ENCODE results near the gene ODF2. TPM values are rescaled to one million over a fixed set of nuclear protein-coding genes. Genes with fewer than 3 reads are reported as not detected.
"Not testable (repeated sequence)": the region's sequence is repeated elsewhere in the genome, so short reads cannot be mapped to it uniquely, and the experiment has no call there.

Gene ODF2
- 10 to 100 TPM; 11.2 to 29.9 (median 18.4) TPM for polyA plus RNA-seq (ENCODE audit: low read depth in 6 of 6)

DNA sequence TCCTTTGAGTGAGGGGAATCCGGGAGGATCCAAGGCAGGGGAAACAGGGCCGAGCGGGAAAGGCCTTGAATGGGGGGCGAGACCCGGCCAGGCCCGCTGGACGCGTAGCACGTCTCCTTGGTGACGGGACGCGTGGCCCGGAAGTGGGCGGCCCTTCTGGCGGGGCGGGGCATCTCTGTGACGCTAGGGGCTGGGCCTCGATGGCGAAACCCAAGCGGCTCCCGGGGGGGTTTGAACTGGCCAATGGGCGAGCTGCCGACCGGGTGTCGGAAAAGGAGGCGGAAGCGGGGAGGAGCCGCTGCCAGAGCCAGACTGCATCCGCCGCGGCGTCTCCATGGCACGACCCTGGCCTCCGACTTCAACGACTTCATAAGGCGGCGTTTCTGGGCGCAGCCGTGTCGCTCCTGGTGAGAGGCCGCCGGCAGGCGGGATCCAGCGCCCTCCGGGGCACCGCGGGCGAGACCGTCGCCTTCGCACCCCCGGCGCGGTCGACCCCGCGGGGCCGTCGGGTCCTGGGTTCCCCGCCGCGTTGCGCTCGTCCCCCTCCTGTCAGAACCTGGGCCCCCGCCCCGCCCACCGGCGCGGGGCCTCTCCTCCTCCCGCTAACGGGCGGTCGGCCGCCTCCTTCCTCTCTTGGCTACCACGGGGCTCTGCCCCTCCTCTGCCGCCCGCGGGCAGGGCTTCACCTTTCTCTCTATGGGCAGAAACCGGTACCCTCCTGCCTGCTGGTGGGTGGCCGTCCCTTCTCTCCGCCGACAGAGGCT lies at the start of gene ODF2:
TSS of gene ODF2 (plus strand) at position 158 of the 764 bp plus-strand sequence. CDS start at position 244, 86 bp downstream.
- Mint-ChIP-seq H3K9me3 (no peaks in the 10 kb centered on the region), H3K27me3 (peaks cover 0 to 5% (median 0%) of the 10 kb centered on the region in 3 donors), H3K36me3 (peaks cover 0 to 9% of the 10 kb centered on the region in 2 donors), H3K4me1 (peaks cover 12 to 20% (median 16%) of the 10 kb centered on the region in 3 donors), H3K4me3 (peak within 1 kb of the TSS; percentile 90 to 98 (median 94)), H3K27ac (peak within 1 kb of the TSS; percentile 91 to 97 (median 94))
- DNase-seq, result peak; percentile 98
- peak; percentile 85 to 87 for ATAC-seq (ENCODE audit: low read depth in 2 of 2)

GRCh38 chr9:128406848-128407391 lies 48.9 kb upstream of the ODF2 start:
- DNase-seq (no peak), ATAC-seq (ENCODE audit: low read depth in 2 of 2) (no peak)
- no peak overlapping the region for H3K4me3 Mint-ChIP-seq
- H3K4me1 Mint-ChIP-seq, result peaks cover 0 to 3% (median 0%) of the 10 kb centered on the region in 3 donors
- no peaks in the 10 kb centered on the region for H3K9me3 Mint-ChIP-seq
- no peaks in the 10 kb centered on the region for H3K36me3 Mint-ChIP-seq
- H3K27ac Mint-ChIP-seq, result no peak overlapping the region
- peaks cover 24 to 56% (median 45%) of the 10 kb centered on the region in 3 donors for H3K27me3 Mint-ChIP-seq

- no peak for DNase-seq
- no peak overlapping the region for H3K4me3 Mint-ChIP-seq
- ATAC-seq (ENCODE audit: low read depth in 2 of 2), result no peak
- no peaks in the 10 kb centered on the region for H3K4me1 Mint-ChIP-seq
- no peaks in the 10 kb centered on the region for H3K36me3 Mint-ChIP-seq
- no peak overlapping the region for H3K27ac Mint-ChIP-seq
- H3K9me3 Mint-ChIP-seq, result peaks cover 0 to 2% (median 0%) of the 10 kb centered on the region in 7 donors
- peaks cover 28 to 60% (median 43%) of the 10 kb centered on the region in 3 donors for H3K27me3 Mint-ChIP-seq
Observed at GRCh38 chr9:128408963-128409431, 46.8 kb upstream of the ODF2 start.

DNA sequence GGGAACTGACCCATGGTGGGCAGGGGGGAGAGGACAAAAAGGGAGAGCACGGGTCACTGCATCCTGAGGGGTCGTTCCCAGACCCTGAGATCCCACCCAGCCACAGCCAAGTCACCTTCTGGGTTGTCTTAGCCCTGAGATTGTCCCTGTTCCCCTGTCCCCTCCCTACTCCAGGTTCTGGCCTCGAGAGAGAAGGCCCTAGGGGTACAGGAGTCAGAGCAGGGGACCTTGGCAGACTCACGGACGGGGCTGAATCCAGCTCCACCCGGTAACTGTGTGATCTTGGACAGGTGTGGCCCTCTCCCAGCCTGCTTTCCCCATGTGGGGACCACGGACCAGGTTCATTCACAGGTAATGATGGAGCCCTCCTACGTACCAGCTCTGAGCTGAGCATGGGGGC lies 46.4 kb upstream of the ODF2 start:
- Mint-ChIP-seq H3K27me3 (peaks cover 32 to 65% (median 48%) of the 10 kb centered on the region in 3 donors), H3K4me3 (no peak overlapping the region)
- ATAC-seq (ENCODE audit: low read depth in 2 of 2), result no peak

GRCh38 chr9:128409978-128410377 lies 45.8 kb upstream of the ODF2 start:
- no peaks in the 10 kb centered on the region for H3K36me3 Mint-ChIP-seq
- ATAC-seq (ENCODE audit: low read depth in 2 of 2), result no peak
- no peak overlapping the region for H3K4me3 Mint-ChIP-seq
- H3K9me3 Mint-ChIP-seq, result peaks cover 0 to 3% (median 0%) of the 10 kb centered on the region in 7 donors
- no peak for DNase-seq
- peaks cover 38 to 68% (median 52%) of the 10 kb centered on the region in 3 donors for H3K27me3 Mint-ChIP-seq
- H3K4me1 Mint-ChIP-seq, result no peaks in the 10 kb centered on the region
- H3K27ac Mint-ChIP-seq, result no peak overlapping the region

More for the DNA sequence above, 46.4 kb upstream of the ODF2 start:
- no peak for DNase-seq
- H3K9me3 Mint-ChIP-seq, result peaks cover 0 to 2% (median 0%) of the 10 kb centered on the region in 7 donors
- no peaks in the 10 kb centered on the region for H3K4me1 Mint-ChIP-seq
- H3K27ac Mint-ChIP-seq, result no peak overlapping the region
- H3K36me3 Mint-ChIP-seq, result no peaks in the 10 kb centered on the region

GRCh38 chr9:128411364-128412119 lies 44.3 kb upstream of the ODF2 start:
- Mint-ChIP-seq H3K9me3 (peaks cover 0 to 3% (median 0%) of the 10 kb centered on the region in 7 donors), H3K4me1 (peaks cover 0 to 2% (median 0%) of the 10 kb centered on the region in 3 donors), H3K36me3 (no peaks in the 10 kb centered on the region), H3K27me3 (peaks cover 45 to 73% (median 57%) of the 10 kb centered on the region in 3 donors), H3K4me3 (no peak overlapping the region), H3K27ac (no peak overlapping the region)
- ATAC-seq (ENCODE audit: low read depth in 2 of 2) (no peak), DNase-seq (no peak)

DNA sequence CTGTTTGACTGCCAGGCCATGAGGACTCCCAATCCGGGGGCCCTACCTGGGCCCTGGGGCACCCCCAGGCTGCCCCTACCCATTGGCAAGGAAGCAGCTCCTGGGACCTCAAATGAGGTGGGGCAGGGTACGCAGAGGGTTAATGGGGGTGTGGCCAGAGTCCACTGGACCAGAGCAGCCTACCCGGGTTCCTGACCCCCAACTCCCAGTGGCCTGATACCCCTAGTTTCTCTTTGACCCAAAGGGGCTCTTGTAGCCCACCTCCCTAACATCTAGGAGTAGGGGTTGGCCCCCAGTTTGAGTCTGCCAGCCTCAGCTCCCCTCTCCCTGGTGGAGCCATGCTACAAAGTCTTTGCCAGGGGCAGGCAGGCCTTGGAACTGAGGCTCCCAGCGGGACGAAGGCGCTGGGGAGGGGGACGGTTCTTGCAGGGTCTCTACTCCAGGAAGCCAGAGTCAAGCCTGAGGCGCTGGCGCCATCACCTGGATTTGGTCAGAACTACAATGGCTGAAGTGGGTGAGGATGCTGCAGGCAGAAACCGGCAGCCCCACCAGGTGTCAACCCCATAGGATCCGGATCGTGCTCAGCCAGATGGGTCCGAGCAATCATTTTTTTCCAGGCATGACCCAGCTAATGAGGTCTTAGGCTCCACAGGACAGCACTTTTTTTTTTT lies 43.6 kb upstream of the ODF2 start:
- ATAC-seq (ENCODE audit: low read depth in 2 of 2) (peak; percentile 37 to 61), DNase-seq (peak; percentile 13)
- H3K27ac Mint-ChIP-seq, result no peak overlapping the region
- H3K27me3 Mint-ChIP-seq, result peaks cover 42 to 74% (median 55%) of the 10 kb centered on the region in 3 donors
- peaks cover 0 to 3% (median 0%) of the 10 kb centered on the region in 7 donors for H3K9me3 Mint-ChIP-seq
- no peaks in the 10 kb centered on the region for H3K36me3 Mint-ChIP-seq
- H3K4me1 Mint-ChIP-seq, result peaks cover 0 to 2% (median 0%) of the 10 kb centered on the region in 3 donors
- H3K4me3 Mint-ChIP-seq, result no peak overlapping the region

DNA sequence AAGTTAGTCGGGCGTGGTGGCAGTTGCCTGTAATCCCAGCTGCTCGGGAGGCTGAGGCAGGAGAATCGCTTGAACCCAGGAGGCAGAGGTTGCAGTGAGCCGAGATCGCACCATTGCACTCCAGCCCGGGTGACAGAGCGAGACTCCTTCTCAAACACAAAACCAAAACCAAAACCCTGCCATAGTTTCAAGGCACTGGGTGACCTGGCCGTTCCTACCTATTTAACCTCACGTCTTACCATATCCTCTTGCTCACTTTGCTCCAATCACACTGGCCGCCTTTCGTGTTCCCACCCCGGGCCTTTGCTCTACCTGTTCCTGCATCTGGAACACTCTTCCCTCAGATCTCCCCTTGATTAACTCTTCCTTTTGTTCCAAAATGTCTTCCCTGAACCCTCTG lies 42.1 kb upstream of the ODF2 start:
- not testable (repeated sequence) for H3K4me3 Mint-ChIP-seq; DNase-seq; ATAC-seq (ENCODE audit: low read depth in 2 of 2); H3K4me1 Mint-ChIP-seq; H3K36me3 Mint-ChIP-seq; H3K27ac Mint-ChIP-seq; H3K9me3 Mint-ChIP-seq
- H3K27me3 Mint-ChIP-seq, result peaks cover 40 to 78% (median 49%) of the 10 kb centered on the region in 3 donors

GRCh38 chr9:128414461-128414860 lies 41.3 kb upstream of the ODF2 start:
- DNase-seq (no peak), ATAC-seq (ENCODE audit: low read depth in 2 of 2) (no peak)
- peaks cover 44 to 82% (median 47%) of the 10 kb centered on the region in 3 donors for H3K27me3 Mint-ChIP-seq
- peaks cover 0 to 6% (median 6%) of the 10 kb centered on the region in 3 donors for H3K4me1 Mint-ChIP-seq
- H3K27ac Mint-ChIP-seq, result no peak overlapping the region
- H3K4me3 Mint-ChIP-seq, result no peak overlapping the region
- H3K9me3 Mint-ChIP-seq, result peaks cover 0 to 3% (median 0%) of the 10 kb centered on the region in 7 donors
- no peaks in the 10 kb centered on the region for H3K36me3 Mint-ChIP-seq

DNA sequence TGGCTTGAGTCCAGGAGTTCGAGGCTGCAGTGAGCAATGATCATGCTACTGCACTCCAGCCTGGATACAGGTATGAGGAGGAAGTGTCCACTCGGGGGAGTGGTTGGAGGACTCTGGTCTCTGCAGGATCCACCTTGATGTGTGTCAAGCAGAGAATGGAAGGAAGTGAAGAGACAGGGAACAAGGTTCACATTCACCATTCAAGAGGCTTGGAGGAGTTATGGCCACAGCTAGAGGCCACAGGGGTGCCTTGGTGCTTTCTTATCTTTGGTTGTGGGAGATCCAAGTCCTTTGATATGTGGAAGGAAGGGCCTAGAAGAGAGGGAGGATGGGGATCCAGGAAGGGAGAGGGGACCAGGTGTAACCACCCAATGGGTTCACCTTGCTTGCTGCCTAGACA lies 40.5 kb upstream of the ODF2 start:
- H3K36me3 Mint-ChIP-seq, result no peaks in the 10 kb centered on the region
- peaks cover 0 to 12% (median 11%) of the 10 kb centered on the region in 3 donors for H3K4me1 Mint-ChIP-seq
- no peak for ATAC-seq (ENCODE audit: low read depth in 2 of 2)
- H3K4me3 Mint-ChIP-seq, result peak overlapping the region in 1 of 8 donors; percentile 25
- H3K27me3 Mint-ChIP-seq, result peaks cover 37 to 79% (median 47%) of the 10 kb centered on the region in 3 donors
- H3K27ac Mint-ChIP-seq, result peak overlapping the region in 1 of 6 donors; percentile 70
- peaks cover 0 to 3% (median 0%) of the 10 kb centered on the region in 7 donors for H3K9me3 Mint-ChIP-seq
- no peak for DNase-seq

GRCh38 chr9:128416014-128416413 lies 39.8 kb upstream of the ODF2 start:
- Mint-ChIP-seq H3K4me3 (peak overlapping the region in 1 of 8 donors; percentile 44), H3K9me3 (peaks cover 0 to 3% (median 0%) of the 10 kb centered on the region in 7 donors)

DNA sequence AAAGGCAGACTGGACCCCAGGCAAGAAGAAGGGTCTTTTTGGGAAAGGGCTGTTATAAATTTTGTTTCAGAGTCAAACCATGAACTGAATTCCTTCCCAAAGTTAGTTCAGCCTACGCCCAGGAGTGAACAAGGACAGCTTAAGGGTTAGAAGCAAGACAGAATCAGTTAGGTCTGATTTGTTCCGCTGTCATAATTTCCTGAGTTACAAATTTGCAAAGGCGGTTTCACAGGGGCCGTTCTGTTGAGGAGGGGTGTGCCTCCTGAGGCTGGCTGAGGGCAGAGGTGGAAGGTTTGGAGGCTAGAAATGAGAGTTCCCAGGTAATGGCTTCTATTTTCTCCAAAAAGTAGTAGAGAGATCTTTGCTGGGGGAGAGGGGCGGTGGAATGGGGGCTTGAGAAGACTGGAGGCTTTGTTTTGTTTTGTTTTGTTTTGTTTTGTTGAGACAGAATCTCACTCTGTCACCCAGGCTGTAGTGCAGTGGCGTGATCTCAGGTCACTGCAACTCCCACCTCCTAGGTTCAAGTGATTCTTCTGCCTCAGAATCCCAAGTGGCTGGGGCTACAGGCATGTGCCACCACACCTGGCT lies 39.3 kb upstream of the ODF2 start:
- Mint-ChIP-seq H3K4me1 (peaks cover 0 to 12% (median 11%) of the 10 kb centered on the region in 3 donors), H3K27ac (no peak overlapping the region), H3K27me3 (peaks cover 34 to 69% (median 39%) of the 10 kb centered on the region in 3 donors), H3K9me3 (peaks cover 0 to 3% (median 0%) of the 10 kb centered on the region in 7 donors), H3K4me3 (peak overlapping the region in 1 of 8 donors; percentile 44), H3K36me3 (no peaks in the 10 kb centered on the region)
- ATAC-seq (ENCODE audit: low read depth in 2 of 2), result no peak
- no peak for DNase-seq

More at GRCh38 chr9:128416014-128416413, 39.8 kb upstream of the ODF2 start:
- ATAC-seq (ENCODE audit: low read depth in 2 of 2) (no peak), DNase-seq (no peak)
- Mint-ChIP-seq H3K4me1 (peaks cover 0 to 12% (median 11%) of the 10 kb centered on the region in 3 donors), H3K27ac (no peak overlapping the region), H3K36me3 (no peaks in the 10 kb centered on the region), H3K27me3 (peaks cover 37 to 74% (median 44%) of the 10 kb centered on the region in 3 donors)
